IPS DF 6.9 (cell line): ENCODE measurements around the gene MEAF6.
A peak's percentile ranks its signal among the peaks of the same experiment; 100 is the strongest.
"Not testable (repeated sequence)": the region's sequence is repeated elsewhere in the genome, so short reads cannot be mapped to it uniquely, and the experiment has no call there.

Experiments used
- DNase-seq: peaks from one replicate; pipeline ENCODE4 v3.0.0-alpha.2; 2013; ENCODE audit warnings: low read depth, low spot score
- H3K27ac ChIP-seq: one replicate; pipeline ENCODE4 v1.5.1; 2013; ENCODE audit warnings: low read length, control low read depth
- H3K27me3 ChIP-seq: 2 replicates; pipeline ENCODE4 v1.6.1; 2013; ENCODE audit warnings: mild to moderate bottlenecking, low read length; ENCODE audit not compliant: control insufficient read depth, insufficient read depth
- H3K36me3 ChIP-seq: 2 replicates; pipeline ENCODE4 v1.6.1; 2013; ENCODE audit warnings: low read length; ENCODE audit not compliant: control insufficient read depth, insufficient read depth
- H3K4me1 ChIP-seq: 2 replicates; pipeline ENCODE4 v1.6.1; 2013; ENCODE audit warnings: low read length; ENCODE audit not compliant: control insufficient read depth, insufficient read depth
- H3K4me3 ChIP-seq: 2 replicates; pipeline ENCODE4 v1.5.1; 2013; ENCODE audit warnings: mild to moderate bottlenecking, low read length
- H3K9me3 ChIP-seq: 2 replicates; pipeline ENCODE4 v1.6.1; 2013; ENCODE audit warnings: low read length, inconsistent platforms; ENCODE audit not compliant: control insufficient read depth, insufficient read depth
- WGBS: extraction: QIAGEN DNeasy Blood & Tissue Kit; methylation state at CpG from one replicate; pipeline ENCODE4 v1.1.7; 2013; ENCODE audit warnings: mixed read lengths, missing lambda C conversion rate; ENCODE audit not compliant: insufficient read length, insufficient coverage; 5-methylcytosine and 5-hydroxymethylcytosine counted together

MEAF6 gene

DNA sequence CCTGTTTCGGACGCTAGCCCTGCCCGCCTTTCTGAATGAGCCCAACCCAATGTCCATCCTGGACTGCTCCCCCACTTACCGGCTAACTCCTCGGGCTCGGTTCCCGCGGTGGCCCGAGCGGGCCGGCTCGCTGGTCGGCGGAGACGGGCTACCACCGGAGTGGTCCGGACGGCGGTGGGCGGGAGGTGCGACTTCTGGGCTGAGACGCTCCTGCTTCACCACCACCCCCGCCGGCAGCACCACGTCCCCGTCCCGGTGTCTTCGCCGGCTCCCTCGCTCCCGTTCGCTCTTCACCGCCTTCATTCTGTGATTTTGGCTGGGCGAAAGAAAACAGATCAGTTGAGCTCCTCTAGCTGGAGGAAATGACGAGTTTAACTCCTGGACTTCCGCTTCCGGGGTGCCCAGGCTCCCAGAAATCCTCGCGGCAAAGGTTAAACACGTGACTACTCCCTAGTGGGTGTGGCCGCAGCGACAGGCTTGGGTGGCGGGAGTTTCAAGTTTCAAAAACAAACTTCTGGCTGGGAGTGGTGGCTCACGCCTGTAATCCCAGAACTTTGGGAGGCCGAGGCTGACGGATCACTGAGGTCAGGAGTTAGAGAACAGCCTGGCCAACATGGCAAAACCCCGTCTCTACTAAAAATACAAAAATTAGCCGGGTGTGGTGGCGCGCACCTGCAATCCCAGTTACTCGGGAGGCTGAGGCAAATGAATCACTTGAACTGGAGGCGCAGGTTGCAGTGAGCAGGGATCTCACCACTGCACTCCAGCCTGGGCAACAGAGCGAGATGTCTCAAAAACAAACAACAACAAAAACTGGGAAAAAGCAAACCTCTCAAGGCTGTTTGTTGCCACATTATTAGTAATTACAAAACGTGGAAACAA, 39.6 kb upstream of the MEAF6 start, which contains the start of gene SNIP1:
SNIP1 (minus strand) TSS at position 367 of the 882 bp plus-strand sequence; CDS start at position 303, 64 bp downstream.
- Histone ChIP-seq H3K9me3 (no peaks in the 10 kb centered on the region), H3K36me3 (no peaks in the 10 kb centered on the region), H3K4me1 (no peaks in the 10 kb centered on the region; the same call in 1 of the 2 replicates), H3K4me3 (peak within 1 kb of the TSS; percentile 100), H3K27ac (no peak within 1 kb of the TSS), H3K27me3 (no peaks in the 10 kb centered on the region)
- WGBS: no CpG with 5 or more reads among the region's 54 CpGs
- peak; percentile 75 for DNase-seq

GRCh38 chr1:37553598-37553926, 39.0 kb upstream of the MEAF6 start:
- no CpG with 5 or more reads among the region's 11 CpGs for WGBS
- H3K36me3 ChIP-seq: no peaks in the 10 kb centered on the region

DNA sequence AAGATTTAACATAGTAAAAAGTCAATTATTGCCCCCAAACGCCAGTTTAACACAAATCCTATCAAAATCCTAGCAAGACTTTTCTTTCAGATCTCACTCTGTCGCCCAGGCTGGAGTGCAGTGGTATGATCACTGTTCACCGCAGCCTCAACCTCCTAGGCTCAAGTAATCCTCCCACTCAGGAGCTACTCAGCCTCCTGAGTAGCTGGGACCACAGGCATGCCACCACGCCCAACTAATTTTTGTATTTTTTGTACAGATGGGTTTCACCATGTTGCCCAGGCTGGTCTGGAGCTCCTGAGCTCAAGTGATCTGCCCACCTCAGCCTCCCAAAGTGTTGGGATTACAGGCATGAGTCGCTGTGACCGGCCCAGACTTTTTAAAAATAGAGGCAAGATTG, 34.8 kb upstream of the MEAF6 start:
- WGBS: no CpG with 5 or more reads among the region's 6 CpGs
- Histone ChIP-seq H3K4me3 (no peak overlapping the region), H3K36me3 (peaks cover 12% of the 10 kb centered on the region; the same call in 1 of the 2 replicates), H3K9me3 (no peaks in the 10 kb centered on the region), H3K4me1 (no peaks in the 10 kb centered on the region), H3K27ac (no peak overlapping the region), H3K27me3 (no peaks in the 10 kb centered on the region)
- DNase-seq: no peak

More at GRCh38 chr1:37553598-37553926, 39.0 kb upstream of the MEAF6 start:
- H3K27me3 ChIP-seq: no peaks in the 10 kb centered on the region
- H3K4me1 ChIP-seq: no peaks in the 10 kb centered on the region; the same call in 1 of the 2 replicates
- no peaks in the 10 kb centered on the region for H3K9me3 ChIP-seq
- H3K4me3 ChIP-seq: peak overlapping the region; percentile 100
- DNase-seq: no peak
- no peak overlapping the region for H3K27ac ChIP-seq

DNA sequence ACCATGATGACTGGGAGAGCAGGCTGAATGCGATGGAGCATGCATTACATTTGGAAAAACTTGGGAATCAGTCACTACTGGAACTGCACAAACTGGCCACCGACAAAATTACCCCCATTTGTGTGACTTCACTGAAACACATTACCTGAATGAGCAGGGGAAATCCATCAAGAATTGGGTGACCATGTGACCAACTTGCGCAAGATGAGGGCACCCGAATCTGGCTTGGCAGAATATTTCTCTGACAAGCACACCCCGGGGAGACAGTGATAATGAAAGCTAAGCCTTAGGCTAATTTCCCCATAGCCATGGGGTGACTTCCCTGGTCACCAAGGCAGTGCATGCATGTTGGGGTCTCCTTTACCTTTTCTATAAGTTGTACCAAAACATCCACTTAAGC, 30.5 kb upstream of the MEAF6 start:
- Histone ChIP-seq H3K27me3 (no peaks in the 10 kb centered on the region), H3K4me3 (no peak overlapping the region), H3K36me3 (peaks cover 18% of the 10 kb centered on the region; the same call in 1 of the 2 replicates), H3K4me1 (no peaks in the 10 kb centered on the region), H3K9me3 (no peaks in the 10 kb centered on the region), H3K27ac (no peak overlapping the region)
- DNase-seq: no peak
- WGBS: no CpG with 5 or more reads among the region's 5 CpGs

DNA sequence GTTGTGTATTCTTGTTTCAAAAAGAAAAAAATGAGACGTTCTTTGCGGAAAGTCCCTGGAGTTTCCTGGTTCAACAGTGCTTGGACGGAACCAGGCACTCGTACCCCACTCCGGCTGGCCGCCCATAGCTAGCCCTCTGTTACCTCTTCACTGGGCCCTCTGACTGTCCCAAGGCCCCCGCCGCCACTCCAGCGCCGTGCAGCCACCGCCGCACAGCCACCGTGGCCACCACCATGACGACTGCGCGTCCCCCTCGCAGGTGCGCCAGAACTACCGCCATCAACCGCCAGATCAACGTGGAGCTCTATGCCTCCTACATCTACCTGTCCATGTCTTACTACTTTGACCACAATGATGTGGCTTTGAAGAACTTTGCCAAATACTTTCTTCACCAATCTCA, 30.0 kb upstream of the MEAF6 start:
- Histone ChIP-seq H3K36me3 (peaks cover 22% of the 10 kb centered on the region; the same call in 1 of the 2 replicates), H3K4me3 (no peak overlapping the region), H3K4me1 (no peaks in the 10 kb centered on the region), H3K27ac (no peak overlapping the region), H3K27me3 (no peaks in the 10 kb centered on the region), H3K9me3 (no peaks in the 10 kb centered on the region)
- WGBS: no CpG with 5 or more reads among the region's 21 CpGs
- no peak for DNase-seq

GRCh38 chr1:37540036-37540785, 25.6 kb upstream of the MEAF6 start:
- H3K27me3 ChIP-seq: no peaks in the 10 kb centered on the region
- no peaks in the 10 kb centered on the region for H3K9me3 ChIP-seq
- no CpG with 5 or more reads among the region's 30 CpGs for WGBS
- no peak overlapping the region for H3K27ac ChIP-seq
- H3K36me3 ChIP-seq: peaks cover 26% of the 10 kb centered on the region; the same call in 1 of the 2 replicates
- no peak for DNase-seq
- no peaks in the 10 kb centered on the region for H3K4me1 ChIP-seq
- no peak overlapping the region for H3K4me3 ChIP-seq

GRCh38 chr1:37539154-37539553, 24.6 kb upstream of the MEAF6 start:
- H3K36me3 ChIP-seq: peaks cover 20% of the 10 kb centered on the region; the same call in 1 of the 2 replicates
- H3K27ac ChIP-seq, DNase-seq, H3K9me3 ChIP-seq, H3K4me1 ChIP-seq, H3K27me3 ChIP-seq, H3K4me3 ChIP-seq: not testable (repeated sequence)
- no CpG with 5 or more reads among the region's 10 CpGs for WGBS

- no peak for DNase-seq
- Histone ChIP-seq H3K9me3 (no peaks in the 10 kb centered on the region), H3K27me3 (no peaks in the 10 kb centered on the region), H3K36me3 (peaks cover 20% of the 10 kb centered on the region; the same call in 1 of the 2 replicates), H3K27ac (no peak overlapping the region), H3K4me3 (no peak overlapping the region), H3K4me1 (no peaks in the 10 kb centered on the region)
- no CpG with 5 or more reads among the region's 2 CpGs for WGBS
Observed at GRCh38 chr1:37537378-37537777, 22.8 kb upstream of the MEAF6 start.

- H3K27me3 ChIP-seq: no peaks in the 10 kb centered on the region
- no peak overlapping the region for H3K27ac ChIP-seq
- no peaks in the 10 kb centered on the region for H3K9me3 ChIP-seq
- no peaks in the 10 kb centered on the region for H3K4me1 ChIP-seq
- no peak overlapping the region for H3K4me3 ChIP-seq
- peaks cover 9% of the 10 kb centered on the region; the same call in 1 of the 2 replicates for H3K36me3 ChIP-seq
- WGBS: no CpG with 5 or more reads among the region's 4 CpGs
- DNase-seq: no peak
Observed at GRCh38 chr1:37533317-37534093, 18.9 kb upstream of the MEAF6 start.
